CD4-positive, alpha-beta T cell (primary cell): ENCODE results near the gene CAVIN1. TPM values are rescaled to one million over a fixed set of nuclear protein-coding genes. Genes with fewer than 3 reads are reported as not detected.

Experiments
- ATAC-seq: fragments of 200-7000 bp; cut with Tn5 transposase; one replicate; pipeline ENCODE4 v1.10.0; 2022; ENCODE audit warnings: mild to moderate bottlenecking; ENCODE audit not compliant: poor library complexity
- CTCF ChIA-PET: fragments of 350-600 bp; sonication (Branson Sonifier 250); formaldehyde crosslinking; loops from one replicate; lab custom pipeline; 2021; ENCODE audit warnings: antibody characterized with exemption, inconsistent platforms; lab: Charles Lee
- POLR2A ChIA-PET: fragments of 350-600 bp; sonication (Branson Sonifier 250); formaldehyde crosslinking; loops from one replicate; lab custom pipeline; 2021; ENCODE audit warnings: antibody characterized with exemption, inconsistent platforms; lab: Charles Lee
- DNase-seq, 14 experiments: peaks; one replicate each; pipeline ENCODE4 v3.0.0-alpha.2; 2013 to 2020; ENCODE audit warnings: mixed read lengths in 2 of 14
- H3K27ac ChIP-seq, 2 donors: one replicate each; pipeline versions ENCODE4 v1.5.1 to v1.7.0; 2013; ENCODE audit warnings: low read length in 2 of 2, low read depth in 1 of 2, mild to moderate bottlenecking in 1 of 2
- H3K27me3 ChIP-seq, 2 experiments: 1 replicate in 1 of 2; 2 replicates in 1 of 2; pipeline versions ENCODE4 v1.6.1 to v1.7.0; 2013; ENCODE audit warnings: low read length in 2 of 2, control low read depth in 1 of 2, mild to moderate bottlenecking in 1 of 2, moderate library complexity in 1 of 2; ENCODE audit not compliant: insufficient read depth in 2 of 2, control insufficient read depth in 1 of 2
- H3K36me3 ChIP-seq: one replicate; pipeline ENCODE4 v1.6.1; 2013; ENCODE audit warnings: low read length, control low read depth; ENCODE audit not compliant: insufficient read depth
- H3K4me1 ChIP-seq: one replicate; pipeline ENCODE4 v1.6.1; 2013; ENCODE audit warnings: low read length, control low read depth; ENCODE audit not compliant: insufficient read depth
- H3K4me3 ChIP-seq: one replicate; pipeline ENCODE4 v1.5.1; 2013; ENCODE audit warnings: mild to moderate bottlenecking, low read length, moderate library complexity
- H3K9me3 ChIP-seq, 2 experiments: 1 replicate in 1 of 2; 2 replicates in 1 of 2; pipeline versions ENCODE4 v1.6.1 to v1.7.0; 2013; ENCODE audit warnings: low read length in 2 of 2, mild to moderate bottlenecking in 2 of 2, control low read depth in 1 of 2, moderate library complexity in 1 of 2; ENCODE audit not compliant: control insufficient read depth in 1 of 2, insufficient read depth in 1 of 2
- H3K27ac Mint-ChIP-seq: one replicate; pipeline ENCODE4 v1.8.0; 2020; ENCODE audit warnings: mixed read lengths
- H3K27me3 Mint-ChIP-seq: one replicate; pipeline ENCODE4 v1.8.0; 2021; ENCODE audit warnings: mixed read lengths
- H3K36me3 Mint-ChIP-seq: one replicate; pipeline ENCODE4 v1.8.0; 2021; ENCODE audit warnings: low read depth, mixed read lengths
- H3K4me1 Mint-ChIP-seq: one replicate; pipeline ENCODE4 v1.8.0; 2021; ENCODE audit warnings: low read depth, mixed read lengths
- H3K4me3 Mint-ChIP-seq: one replicate; pipeline ENCODE4 v1.8.0; 2020; ENCODE audit warnings: mild to moderate bottlenecking, mixed read lengths
- H3K9me3 Mint-ChIP-seq: one replicate; pipeline ENCODE4 v1.8.0; 2020; ENCODE audit warnings: mixed read lengths
- CTCF ChIP-seq: fragments of 200-600 bp; IDR thresholded peaks from one replicate; pipeline ENCODE4 v1.8.0; 2022; ENCODE audit warnings: antibody characterized with exemption, mild to moderate bottlenecking
- intact Hi-C, 2 experiments: fragments of 100-400 bp; cut with DNase I in 1 of 2; cut with micrococcal nuclease in 1 of 2; formaldehyde crosslinking; loops; one replicate each; pipeline versions ENCODE4 v1.15.1 to v1.9.0; 2023 to 2025; cut with DNase I, micrococcal nuclease
- total RNA-seq, 174 experiments: library from RNA in 2 of 174; stranded (reverse) in 2 of 174; gene quantifications; one replicate each; pipeline ENCODE4 v1.2.3 and lab custom pipeline; 2021 to 2026

CAVIN1 gene
- total RNA-seq, 2 experiments from 2014 or later, result 0.14 to 0.16 TPM

- Mint-ChIP-seq H3K27me3 (peaks cover 33% of the 10 kb centered on the region), H3K9me3 (no peaks in the 10 kb centered on the region), H3K36me3 (no peaks in the 10 kb centered on the region), H3K27ac (no peak overlapping the region), H3K4me3 (no peak overlapping the region), H3K4me1 (peaks cover 16% of the 10 kb centered on the region)
- no peak for TF ChIP-seq CTCF
- peaks cover 0 to 16% of the 10 kb centered on the region in 2 experiments for H3K9me3 ChIP-seq
- no peak overlapping the region for H3K27ac ChIP-seq
- H3K27me3 ChIP-seq, result peaks cover 21 to 28% of the 10 kb centered on the region in 2 experiments
- DNase-seq, result no peak
- H3K36me3 ChIP-seq, result no peaks in the 10 kb centered on the region
- ChIA-PET CTCF (interaction anchor here (1.8 to 2.4 kb wide), 2 partner anchors 94 to 101 kb away, joined by 4 read pairs; no protein-coding TSS in a partner anchor), POLR2A (interaction anchor here (0.6 to 2.5 kb wide), 5 partner anchors 16 to 112 kb away, joined by 3 to 12 read pairs (median 5); partner anchors contain the start of genes NAGLU and STAT3)
- ATAC-seq, result no peak
- no peak overlapping the region for H3K4me3 ChIP-seq
- H3K4me1 ChIP-seq, result peaks cover 27% of the 10 kb centered on the region
- intact Hi-C loops, result loop anchor here in 1 of 2 experiments (5.0 kb wide), 1 partner anchor 39 kb away; no protein-coding TSS in a partner anchor
These were observed 710 bp upstream of the CAVIN1 start for GRCh38 chr17:42423766-42424165.

GRCh38 chr17:42422412-42422957 is 571 bp downstream of the CAVIN1 start:
- ChIA-PET CTCF (interaction anchor here (0.8 to 2.4 kb wide), 3 partner anchors 95 to 110 kb away, joined by 3 to 4 read pairs (median 4); no protein-coding TSS in a partner anchor), POLR2A (interaction anchor here (0.6 to 2.5 kb wide), 10 partner anchors 15 to 206 kb away, joined by 3 to 12 read pairs (median 4); partner anchors contain the start of genes RETREG3, STAT3 and TUBG1)
- Mint-ChIP-seq H3K36me3 (no peaks in the 10 kb centered on the region), H3K27me3 (peaks cover 22% of the 10 kb centered on the region), H3K4me1 (peaks cover 16% of the 10 kb centered on the region), H3K27ac (no peak overlapping the region), H3K9me3 (no peaks in the 10 kb centered on the region), H3K4me3 (peak overlapping the region; percentile 88)
- no peak for TF ChIP-seq CTCF
- peaks cover 0 to 16% of the 10 kb centered on the region in 2 experiments for H3K9me3 ChIP-seq
- H3K4me3 ChIP-seq, result peak overlapping the region; percentile 50
- H3K36me3 ChIP-seq, result no peaks in the 10 kb centered on the region
- H3K27ac ChIP-seq, result no peak overlapping the region
- DNase-seq (peak in 7 of 14 experiments; percentile 16 to 46 (median 34)), ATAC-seq (peak; percentile 65)
- peaks cover 21 to 28% of the 10 kb centered on the region in 2 experiments for H3K27me3 ChIP-seq
- peaks cover 24% of the 10 kb centered on the region for H3K4me1 ChIP-seq
- intact Hi-C loops, result loop anchor here in 1 of 2 experiments (5.0 kb wide), 1 partner anchor 40 kb away; no protein-coding TSS in a partner anchor

GRCh38 chr17:42421507-42422338 is 1.3 kb downstream of the CAVIN1 start:
- no peaks in the 10 kb centered on the region for H3K9me3 Mint-ChIP-seq
- H3K27me3 Mint-ChIP-seq, result peaks cover 22% of the 10 kb centered on the region
- ChIA-PET POLR2A (interaction anchor here (0.8 to 2.5 kb wide), 10 partner anchors 13 to 187 kb away, joined by 3 to 12 read pairs (median 4); partner anchors contain the start of genes RETREG3, STAT3 and TUBG1), CTCF (interaction anchor here (1.8 to 2.4 kb wide), 3 partner anchors 96 to 99 kb away, joined by 4 read pairs; no protein-coding TSS in a partner anchor)
- peaks cover 16% of the 10 kb centered on the region for H3K4me1 Mint-ChIP-seq
- TF ChIP-seq CTCF, result no peak
- peaks cover 21 to 28% of the 10 kb centered on the region in 2 experiments for H3K27me3 ChIP-seq
- peak overlapping the region; percentile 85 for H3K4me3 Mint-ChIP-seq
- H3K36me3 Mint-ChIP-seq, result no peaks in the 10 kb centered on the region
- DNase-seq (no peak), ATAC-seq (no peak)
- peaks cover 24% of the 10 kb centered on the region for H3K4me1 ChIP-seq
- intact Hi-C loops, result loop anchor here in 1 of 2 experiments (5.0 kb wide), 1 partner anchor 41 kb away; no protein-coding TSS in a partner anchor
- H3K36me3 ChIP-seq, result no peaks in the 10 kb centered on the region
- H3K27ac Mint-ChIP-seq, result no peak overlapping the region
- H3K9me3 ChIP-seq, result peaks cover 0 to 16% of the 10 kb centered on the region in 2 experiments
- no peak overlapping the region for H3K27ac ChIP-seq
- H3K4me3 ChIP-seq, result peak overlapping the region; percentile 50
